GM19099 (cell line): Measurements from ENCODE around the gene CRIP2.

Experiments
- POLR2A ChIP-seq: IDR thresholded peaks from 3 replicates; pipeline ENCODE4 v1.6.1; 2011; ENCODE audit warnings: low read depth; ENCODE audit not compliant: insufficient read length; ENCODE audit errors: extremely low read depth

The CRIP2 gene

GRCh38 chr14:105439710-105440553, 34.7 kb upstream of the CRIP2 start:
- no peak for TF ChIP-seq POLR2A

- TF ChIP-seq POLR2A, result no peak
Observed at GRCh38 chr14:105440554-105440900, 34.1 kb upstream of the CRIP2 start.

- TF ChIP-seq POLR2A, result no peak
Observed at GRCh38 chr14:105440992-105441391, 33.6 kb upstream of the CRIP2 start.

- TF ChIP-seq POLR2A, result no peak
Observed at GRCh38 chr14:105442125-105442524, 32.5 kb upstream of the CRIP2 start.

GRCh38 chr14:105442834-105443233, 31.8 kb upstream of the CRIP2 start:
- no peak for TF ChIP-seq POLR2A

GRCh38 chr14:105444859-105445258, 29.8 kb upstream of the CRIP2 start:
- no peak for TF ChIP-seq POLR2A

- TF ChIP-seq POLR2A, result no peak
Observed at GRCh38 chr14:105445290-105445689, 29.3 kb upstream of the CRIP2 start.

DNA sequence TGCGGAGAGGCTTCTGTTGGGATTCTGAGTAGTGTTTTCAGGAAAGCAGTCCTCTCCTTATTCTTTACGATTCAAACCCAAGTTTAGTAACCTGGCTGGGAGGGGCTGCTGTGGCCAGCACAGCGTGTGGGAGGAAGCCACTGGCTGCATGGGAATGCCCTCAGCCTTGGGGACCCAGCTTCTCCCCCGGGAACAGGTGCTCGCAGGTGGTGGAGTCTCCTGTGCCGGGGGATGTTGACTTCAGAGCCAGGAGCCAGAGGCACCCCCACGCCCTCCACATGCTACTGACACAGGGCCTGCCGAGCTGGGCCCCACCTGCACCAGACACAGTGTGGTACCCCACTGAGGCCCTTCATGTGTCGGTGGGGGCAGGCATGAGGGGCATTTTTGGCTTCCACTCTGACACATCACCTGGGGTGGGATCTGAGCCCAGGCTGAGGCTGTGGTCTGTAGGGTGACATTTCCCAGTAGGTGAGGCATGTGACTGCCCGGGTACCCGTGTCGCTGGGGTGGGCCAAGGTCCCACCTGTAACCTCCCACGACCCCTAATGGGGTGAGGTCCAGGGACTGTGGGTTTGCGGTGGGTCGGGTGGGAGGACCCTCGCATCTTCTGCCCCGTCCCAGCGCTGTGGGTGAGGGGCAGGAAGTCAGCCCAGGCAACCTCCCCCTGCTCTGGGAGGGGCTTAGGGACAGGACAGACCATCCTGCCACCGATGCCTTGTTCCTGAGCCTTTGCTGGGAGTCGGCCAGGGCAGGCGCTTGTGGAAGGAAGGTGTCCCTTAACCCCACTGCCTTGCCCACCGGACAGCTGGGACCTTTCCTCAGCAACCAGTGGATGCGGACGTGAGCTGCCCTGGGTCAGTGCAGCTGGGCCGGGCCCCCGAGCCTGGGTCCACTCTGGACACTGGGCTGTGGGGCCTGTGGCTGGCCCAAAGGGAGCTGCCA, 28.4 kb upstream of the CRIP2 start:
- TF ChIP-seq POLR2A, result no peak

DNA sequence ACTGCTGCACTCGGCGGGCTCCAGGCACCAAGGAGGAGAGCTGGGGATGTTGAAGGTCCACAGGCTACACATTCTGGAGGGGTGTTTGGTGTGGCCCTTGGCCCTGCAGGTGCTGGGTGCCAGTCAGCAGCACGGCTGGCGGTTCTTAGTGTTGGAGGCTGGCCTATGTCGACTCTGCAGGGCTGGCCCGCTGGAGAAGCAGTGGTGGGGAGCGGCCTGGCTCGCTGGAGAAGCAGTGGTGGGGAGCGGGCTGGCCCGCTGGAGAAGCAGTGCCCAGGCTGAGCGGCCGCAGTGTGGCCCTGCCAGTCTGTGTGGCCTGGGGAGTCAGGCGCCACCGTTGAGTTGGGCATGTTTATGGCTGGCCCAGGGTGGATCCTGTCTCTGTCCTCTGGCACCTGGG, 27.6 kb upstream of the CRIP2 start:
- TF ChIP-seq POLR2A, result no peak

- no peak for TF ChIP-seq POLR2A
Observed at GRCh38 chr14:105447651-105448640, 26.7 kb upstream of the CRIP2 start.

DNA sequence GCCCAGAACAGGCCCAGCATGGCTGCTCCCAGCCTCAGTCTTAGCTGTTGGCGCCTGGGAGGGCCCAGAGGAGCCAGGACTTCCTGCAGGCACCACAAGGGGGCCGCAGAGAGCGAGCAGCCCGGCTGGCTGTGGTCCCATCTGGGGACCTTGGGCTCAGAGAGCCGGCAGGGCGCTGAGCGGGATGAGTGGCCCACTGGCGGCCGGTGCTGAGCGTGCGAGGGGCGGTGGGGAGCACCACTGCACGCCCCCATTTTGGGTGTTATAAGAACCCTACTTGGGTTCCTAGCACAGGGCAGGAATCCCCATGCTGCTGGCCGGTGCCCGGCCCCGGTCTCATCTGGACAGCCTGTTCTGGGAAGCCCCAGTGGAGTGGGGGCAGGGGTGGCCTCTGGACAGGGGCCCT, 25.9 kb upstream of the CRIP2 start:
- TF ChIP-seq POLR2A, result no peak

GRCh38 chr14:105449276-105450122, 25.1 kb upstream of the CRIP2 start:
- no peak for TF ChIP-seq POLR2A

- no peak for TF ChIP-seq POLR2A
Observed at GRCh38 chr14:105450123-105450505, 24.5 kb upstream of the CRIP2 start.
